ENCODE results near the gene CD101.
A peak's percentile ranks its signal among the peaks of the same experiment; 100 is the strongest.

CD101 gene

DNA sequence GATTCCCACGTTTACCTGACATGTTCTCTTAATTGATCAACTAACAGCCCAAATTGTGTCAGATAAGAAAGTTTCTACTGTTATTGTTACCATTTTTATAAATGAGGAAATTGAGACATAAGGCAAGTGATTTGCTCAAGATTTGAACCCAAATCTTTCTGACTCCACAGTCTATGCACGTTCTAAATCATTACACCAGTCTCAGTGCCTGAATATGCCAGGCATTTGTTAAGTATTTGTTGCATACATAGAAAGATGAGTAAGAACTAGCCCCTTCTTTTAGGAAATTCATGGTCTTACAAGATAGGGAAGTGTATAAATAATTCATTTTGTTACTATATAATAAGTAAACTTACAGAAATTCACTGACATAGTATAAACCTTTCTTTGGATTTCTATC, 7.1 kb upstream of the CD101 start:
- Mint-ChIP-seq H3K4me3 (no peak overlapping the region), H3K9me3 (no peaks in the 10 kb centered on the region), H3K36me3 (no peaks in the 10 kb centered on the region), H3K27me3 (no peaks in the 10 kb centered on the region), H3K4me1 (peaks cover 32% of the 10 kb centered on the region), H3K27ac (no peak overlapping the region)

GRCh38 chr1:116997066-116997465, 4.5 kb upstream of the CD101 start:
- Mint-ChIP-seq H3K27me3 (no peaks in the 10 kb centered on the region), H3K9me3 (peaks cover 1% of the 10 kb centered on the region), H3K4me1 (peaks cover 36% of the 10 kb centered on the region), H3K4me3 (no peak overlapping the region), H3K36me3 (no peaks in the 10 kb centered on the region), H3K27ac (no peak overlapping the region)

- no peaks in the 10 kb centered on the region for H3K27me3 Mint-ChIP-seq
Measured at GRCh38 chr1:116997636-116998035, 3.9 kb upstream of the CD101 start.

GRCh38 chr1:116999596-116999995, 2.0 kb upstream of the CD101 start:
- Mint-ChIP-seq H3K4me3 (no peak overlapping the region), H3K27me3 (no peaks in the 10 kb centered on the region), H3K27ac (peak overlapping the region; percentile 25), H3K9me3 (peaks cover 5% of the 10 kb centered on the region), H3K4me1 (peaks cover 51% of the 10 kb centered on the region), H3K36me3 (peaks cover 2% of the 10 kb centered on the region)

More at GRCh38 chr1:116997636-116998035, 3.9 kb upstream of the CD101 start:
- H3K27ac Mint-ChIP-seq = no peak overlapping the region
- H3K36me3 Mint-ChIP-seq = peaks cover 2% of the 10 kb centered on the region
- H3K4me1 Mint-ChIP-seq = peaks cover 37% of the 10 kb centered on the region
- H3K4me3 Mint-ChIP-seq = no peak overlapping the region
- peaks cover 5% of the 10 kb centered on the region for H3K9me3 Mint-ChIP-seq

- peaks cover 2% of the 10 kb centered on the region for H3K36me3 Mint-ChIP-seq
- peak overlapping the region; percentile 24 for H3K4me3 Mint-ChIP-seq
- H3K9me3 Mint-ChIP-seq = peaks cover 5% of the 10 kb centered on the region
- no peaks in the 10 kb centered on the region for H3K27me3 Mint-ChIP-seq
- H3K4me1 Mint-ChIP-seq = peaks cover 55% of the 10 kb centered on the region
- H3K27ac Mint-ChIP-seq = peak overlapping the region; percentile 88
Measured at GRCh38 chr1:117000142-117000541, 1.4 kb upstream of the CD101 start.

DNA sequence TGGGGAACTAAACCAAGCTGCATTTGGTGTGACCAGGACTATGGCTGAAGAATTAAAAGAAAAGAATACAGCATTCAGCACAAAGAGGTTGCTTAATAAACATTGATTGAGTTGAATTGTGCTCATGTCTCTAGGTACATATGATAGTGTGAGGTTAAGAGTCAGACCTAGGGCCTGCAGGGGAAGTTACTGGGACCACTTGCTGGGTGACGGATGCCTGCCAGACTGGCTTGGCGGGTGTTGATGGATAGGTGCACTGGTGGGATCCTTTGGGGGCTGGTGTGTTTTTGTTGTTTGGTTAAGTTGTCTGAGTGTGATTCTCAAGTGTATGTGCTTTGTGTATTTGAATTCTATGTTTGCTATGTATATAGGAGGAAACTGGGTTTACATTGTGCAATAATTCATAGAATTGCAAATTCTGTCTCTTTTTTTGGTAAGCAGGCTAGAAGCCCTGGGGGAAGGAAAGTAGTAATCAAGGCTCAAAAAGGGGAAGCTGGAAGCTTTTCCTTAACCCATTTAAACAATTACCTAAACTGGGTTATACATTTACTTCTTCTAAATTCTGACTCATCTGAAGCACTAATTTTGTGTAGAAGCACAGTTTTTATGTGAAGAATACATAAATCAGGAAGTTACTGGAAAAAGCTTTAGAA, 1.8 kb downstream of the CD101 start:
- peaks cover 84% of the 10 kb centered on the region for H3K4me1 Mint-ChIP-seq
- peaks cover 16% of the 10 kb centered on the region for H3K9me3 Mint-ChIP-seq
- peak overlapping the region; percentile 9 for H3K4me3 Mint-ChIP-seq
- H3K27ac Mint-ChIP-seq = peak overlapping the region; percentile 41
- peaks cover 2% of the 10 kb centered on the region for H3K36me3 Mint-ChIP-seq
- H3K27me3 Mint-ChIP-seq = no peaks in the 10 kb centered on the region

DNA sequence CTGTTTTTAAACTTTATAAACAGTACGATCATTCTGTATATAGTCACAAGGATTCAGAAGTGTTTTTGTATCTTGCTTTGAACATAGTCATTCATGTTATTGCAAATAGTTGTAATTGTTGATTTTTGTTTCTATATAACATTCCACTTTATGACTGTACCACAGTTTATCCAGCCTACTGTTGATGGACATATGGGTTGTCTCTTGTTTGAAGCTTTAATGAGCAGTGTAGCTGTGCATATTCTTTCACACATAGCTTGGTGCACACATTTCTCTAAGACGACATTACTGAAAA, 6.1 kb downstream of the CD101 start:
- H3K4me3 Mint-ChIP-seq = peak overlapping the region; percentile 72
- peaks cover 78% of the 10 kb centered on the region for H3K4me1 Mint-ChIP-seq
- peaks cover 2% of the 10 kb centered on the region for H3K36me3 Mint-ChIP-seq
- peaks cover 11% of the 10 kb centered on the region for H3K9me3 Mint-ChIP-seq
- H3K27me3 Mint-ChIP-seq = no peaks in the 10 kb centered on the region
- peak overlapping the region; percentile 90 for H3K27ac Mint-ChIP-seq

DNA sequence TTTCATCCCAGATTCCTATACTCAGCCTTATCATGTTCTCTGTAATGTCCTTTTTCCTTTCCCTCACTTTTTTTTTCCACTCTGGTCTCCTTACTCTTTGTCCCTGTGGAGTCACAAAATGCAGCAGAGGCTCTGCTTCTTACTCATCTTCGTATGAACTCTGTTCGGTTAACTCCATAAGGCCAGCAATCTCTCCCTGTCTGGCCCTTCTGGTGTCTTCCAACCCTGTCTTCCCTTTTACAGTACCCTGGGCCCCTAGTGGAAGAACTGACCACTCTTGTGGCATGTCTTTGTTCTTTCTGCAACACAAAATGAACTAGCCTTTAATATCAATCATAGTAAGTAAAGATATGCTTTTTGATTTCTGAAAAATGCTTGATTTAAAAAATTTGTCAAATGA, 7.1 kb downstream of the CD101 start:
- Mint-ChIP-seq H3K27me3 (no peaks in the 10 kb centered on the region), H3K4me3 (peak overlapping the region; percentile 43), H3K9me3 (peaks cover 11% of the 10 kb centered on the region), H3K36me3 (peaks cover 2% of the 10 kb centered on the region), H3K4me1 (peaks cover 75% of the 10 kb centered on the region), H3K27ac (peak overlapping the region; percentile 80)

GRCh38 chr1:117009132-117009531, 7.6 kb downstream of the CD101 start:
- Mint-ChIP-seq H3K27ac (peak overlapping the region; percentile 79), H3K4me1 (peaks cover 76% of the 10 kb centered on the region), H3K36me3 (peaks cover 2% of the 10 kb centered on the region), H3K4me3 (peak overlapping the region; percentile 43), H3K9me3 (peaks cover 11% of the 10 kb centered on the region), H3K27me3 (no peaks in the 10 kb centered on the region)

GRCh38 chr1:117010310-117010969, 8.9 kb downstream of the CD101 start:
- no peak overlapping the region for H3K4me3 Mint-ChIP-seq
- peaks cover 8% of the 10 kb centered on the region for H3K9me3 Mint-ChIP-seq
- peak overlapping the region; percentile 25 for H3K27ac Mint-ChIP-seq
- no peaks in the 10 kb centered on the region for H3K27me3 Mint-ChIP-seq
- peaks cover 3% of the 10 kb centered on the region for H3K36me3 Mint-ChIP-seq
- H3K4me1 Mint-ChIP-seq = peaks cover 77% of the 10 kb centered on the region

GRCh38 chr1:117011334-117011733, 9.8 kb downstream of the CD101 start:
- H3K27me3 Mint-ChIP-seq = no peaks in the 10 kb centered on the region

GRCh38 chr1:117013309-117013858, 11.8 kb downstream of the CD101 start:
- H3K9me3 Mint-ChIP-seq = no peaks in the 10 kb centered on the region
- H3K27ac Mint-ChIP-seq = peak overlapping the region; percentile 95
- peaks cover 74% of the 10 kb centered on the region for H3K4me1 Mint-ChIP-seq
- H3K4me3 Mint-ChIP-seq = no peak overlapping the region
- H3K36me3 Mint-ChIP-seq = peaks cover 3% of the 10 kb centered on the region
- no peaks in the 10 kb centered on the region for H3K27me3 Mint-ChIP-seq

More at GRCh38 chr1:117011334-117011733, 9.8 kb downstream of the CD101 start:
- peaks cover 74% of the 10 kb centered on the region for H3K4me1 Mint-ChIP-seq
- H3K27ac Mint-ChIP-seq = no peak overlapping the region
- peaks cover 4% of the 10 kb centered on the region for H3K9me3 Mint-ChIP-seq
- H3K36me3 Mint-ChIP-seq = peaks cover 3% of the 10 kb centered on the region
- H3K4me3 Mint-ChIP-seq = no peak overlapping the region

DNA sequence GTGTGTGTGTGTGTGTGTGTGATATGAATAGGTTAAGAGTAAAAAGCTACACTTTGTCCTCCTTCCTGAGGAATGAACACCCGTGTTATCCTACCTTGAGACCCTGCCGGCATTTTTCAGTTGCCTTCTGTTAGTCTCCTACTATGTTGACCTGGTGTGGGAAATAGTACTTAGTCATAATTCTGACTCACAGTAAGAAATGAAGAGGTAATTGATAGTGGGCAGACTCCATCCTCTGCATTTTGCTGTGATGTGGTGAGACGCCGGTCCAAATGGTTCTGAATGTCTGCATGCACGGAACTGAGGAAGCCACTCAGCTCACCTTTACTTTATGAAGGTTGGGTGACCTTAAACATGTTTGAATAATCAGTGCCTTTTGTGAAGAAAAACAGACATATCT, 12.6 kb downstream of the CD101 start:
- Mint-ChIP-seq H3K9me3 (no peaks in the 10 kb centered on the region), H3K36me3 (peaks cover 3% of the 10 kb centered on the region), H3K4me3 (peak overlapping the region; percentile 68), H3K4me1 (peaks cover 70% of the 10 kb centered on the region), H3K27me3 (no peaks in the 10 kb centered on the region), H3K27ac (peak overlapping the region; percentile 95)

GRCh38 chr1:117015724-117016123, 14.2 kb downstream of the CD101 start:
- H3K27ac Mint-ChIP-seq = peak overlapping the region; percentile 89
- H3K9me3 Mint-ChIP-seq = no peaks in the 10 kb centered on the region
- H3K27me3 Mint-ChIP-seq = no peaks in the 10 kb centered on the region
- peaks cover 10% of the 10 kb centered on the region for H3K36me3 Mint-ChIP-seq
- peaks cover 59% of the 10 kb centered on the region for H3K4me1 Mint-ChIP-seq
- H3K4me3 Mint-ChIP-seq = peak overlapping the region; percentile 47

GRCh38 chr1:117017062-117017461, 15.5 kb downstream of the CD101 start:
- peaks cover 8% of the 10 kb centered on the region for H3K36me3 Mint-ChIP-seq
- peak overlapping the region; percentile 65 for H3K27ac Mint-ChIP-seq
- H3K27me3 Mint-ChIP-seq = no peaks in the 10 kb centered on the region
- H3K4me1 Mint-ChIP-seq = peaks cover 57% of the 10 kb centered on the region
- no peaks in the 10 kb centered on the region for H3K9me3 Mint-ChIP-seq
- H3K4me3 Mint-ChIP-seq = peak overlapping the region; percentile 59

GRCh38 chr1:117017648-117018047, 16.1 kb downstream of the CD101 start:
- Mint-ChIP-seq H3K4me1 (peaks cover 57% of the 10 kb centered on the region), H3K27me3 (no peaks in the 10 kb centered on the region), H3K4me3 (peak overlapping the region; percentile 19), H3K36me3 (peaks cover 8% of the 10 kb centered on the region), H3K9me3 (no peaks in the 10 kb centered on the region), H3K27ac (peak overlapping the region; percentile 70)

Data from activated naive CD4-positive, alpha-beta T cell treated with anti-CD3 and anti-CD28 coated beads, Interleukin-2, amount 50 U/mL, for 24 hours (primary cell).